ENCODE results near the gene SLC27A2. TPM values are rescaled to one million over a fixed set of nuclear protein-coding genes. Genes with fewer than 3 reads are reported as not detected.

SLC27A2 gene
- total RNA-seq, 4 donors from 2014 or later, result 0.29 to 0.69 (median 0.46) TPM; not detected in 1

DNA sequence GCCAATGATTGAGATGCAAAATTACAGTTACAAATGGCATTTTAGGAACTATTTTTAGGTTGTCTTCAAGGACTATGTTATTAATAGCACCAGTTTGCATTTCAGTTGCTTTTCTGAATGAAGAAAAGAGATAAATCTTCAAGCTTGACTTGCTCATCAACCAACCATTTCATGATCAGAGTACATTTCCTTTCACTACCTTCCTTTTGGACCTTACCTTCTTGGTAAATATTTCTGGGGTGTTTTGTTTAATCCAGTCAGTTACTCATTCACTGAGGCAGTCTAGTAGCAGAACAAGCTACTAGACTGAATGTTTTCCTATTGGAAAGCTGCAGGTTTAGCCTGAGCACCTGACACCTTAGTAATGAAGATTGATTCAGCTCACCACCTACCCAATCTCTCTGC lies 8.2 kb downstream of the SLC27A2 start:
- Histone ChIP-seq H3K27ac (no peak overlapping the region), H3K9me3 (no peaks in the 10 kb centered on the region), H3K27me3 (no peaks in the 10 kb centered on the region), H3K4me3 (no peak overlapping the region), H3K4me1 (no peaks in the 10 kb centered on the region), H3K36me3 (no peaks in the 10 kb centered on the region)
- TF ChIP-seq POLR2A (IDR thresholded peaks at IDR 0.05), result no peak
- TF ChIP-seq, protein P1, sequence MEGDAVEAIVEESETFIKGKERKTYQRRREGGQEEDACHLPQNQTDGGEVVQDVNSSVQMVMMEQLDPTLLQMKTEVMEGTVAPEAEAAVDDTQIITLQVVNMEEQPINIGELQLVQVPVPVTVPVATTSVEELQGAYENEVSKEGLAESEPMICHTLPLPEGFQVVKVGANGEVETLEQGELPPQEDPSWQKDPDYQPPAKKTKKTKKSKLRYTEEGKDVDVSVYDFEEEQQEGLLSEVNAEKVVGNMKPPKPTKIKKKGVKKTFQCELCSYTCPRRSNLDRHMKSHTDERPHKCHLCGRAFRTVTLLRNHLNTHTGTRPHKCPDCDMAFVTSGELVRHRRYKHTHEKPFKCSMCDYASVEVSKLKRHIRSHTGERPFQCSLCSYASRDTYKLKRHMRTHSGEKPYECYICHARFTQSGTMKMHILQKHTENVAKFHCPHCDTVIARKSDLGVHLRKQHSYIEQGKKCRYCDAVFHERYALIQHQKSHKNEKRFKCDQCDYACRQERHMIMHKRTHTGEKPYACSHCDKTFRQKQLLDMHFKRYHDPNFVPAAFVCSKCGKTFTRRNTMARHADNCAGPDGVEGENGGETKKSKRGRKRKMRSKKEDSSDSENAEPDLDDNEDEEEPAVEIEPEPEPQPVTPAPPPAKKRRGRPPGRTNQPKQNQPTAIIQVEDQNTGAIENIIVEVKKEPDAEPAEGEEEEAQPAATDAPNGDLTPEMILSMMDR (IDR thresholded peaks at IDR 0.05 in 4 of 5, conservative IDR thresholded peaks at IDR 0.05 in 1 of 5), result no peak
- ATAC-seq (no peak), DNase-seq (no peak)
- in situ Hi-C loops (cut with MboI; ENCODE audit: low sequenced_read_pairs in 4 of 4), result no loop called here
- intact Hi-C loops (cut with DNase I; ENCODE audit: low total_unique reads), result no loop called here

DNA sequence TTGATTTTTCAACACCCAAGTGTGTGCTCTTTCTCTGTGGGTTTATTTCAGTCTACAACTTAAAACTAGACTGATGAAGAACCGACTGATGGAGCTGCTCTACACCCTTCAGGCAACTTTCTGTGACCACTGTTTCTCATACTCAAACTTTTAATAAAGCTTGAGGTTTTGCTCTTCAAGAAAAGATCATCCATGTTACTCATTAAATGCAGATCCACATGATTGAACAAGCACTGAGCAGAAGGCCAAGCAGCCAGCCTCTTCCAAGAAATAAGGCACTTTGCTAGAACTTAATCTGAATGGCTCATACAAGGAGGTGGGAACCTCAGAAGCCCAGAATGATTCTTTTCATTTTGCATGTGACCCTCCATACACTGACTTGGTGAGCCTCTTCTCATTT lies 8.7 kb downstream of the SLC27A2 start:
- Histone ChIP-seq H3K27me3 (no peaks in the 10 kb centered on the region), H3K27ac (no peak overlapping the region), H3K4me1 (no peaks in the 10 kb centered on the region), H3K9me3 (no peaks in the 10 kb centered on the region), H3K4me3 (no peak overlapping the region), H3K36me3 (no peaks in the 10 kb centered on the region)
- ATAC-seq (no peak), DNase-seq (no peak)
- intact Hi-C loops (cut with DNase I; ENCODE audit: low total_unique reads), result no loop called here
- TF ChIP-seq POLR2A (IDR thresholded peaks at IDR 0.05), result no peak
- TF ChIP-seq, protein P1 (IDR thresholded peaks at IDR 0.05 in 4 of 5, conservative IDR thresholded peaks at IDR 0.05 in 1 of 5), result no peak
- in situ Hi-C loops (cut with MboI; ENCODE audit: low sequenced_read_pairs in 4 of 4), result no loop called here

DNA sequence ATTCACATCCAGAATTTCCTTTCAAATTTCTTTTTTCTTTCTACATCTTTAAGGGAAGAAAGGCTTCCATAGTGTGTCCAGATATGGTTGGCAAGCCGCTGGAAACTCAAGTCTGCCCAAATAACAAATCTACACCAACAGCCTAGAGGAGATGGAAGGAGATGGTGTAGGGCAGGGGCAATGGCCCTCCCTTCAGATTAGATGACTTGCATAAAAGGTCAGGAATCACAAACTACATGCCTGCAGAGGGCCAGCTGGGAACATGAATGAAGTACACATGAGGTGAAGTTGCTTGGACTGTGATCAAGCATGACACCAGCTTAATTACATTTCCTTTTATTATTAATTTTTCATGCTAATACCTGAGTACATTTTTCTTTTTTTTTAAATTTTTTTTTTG lies 10.2 kb downstream of the SLC27A2 start:
- in situ Hi-C loops (cut with MboI; ENCODE audit: low sequenced_read_pairs in 4 of 4) (no loop called here), intact Hi-C loops (cut with DNase I; ENCODE audit: low total_unique reads) (no loop called here)
- ATAC-seq (no peak), DNase-seq (no peak)
- Histone ChIP-seq H3K4me1 (no peaks in the 10 kb centered on the region), H3K36me3 (no peaks in the 10 kb centered on the region), H3K4me3 (no peak overlapping the region), H3K27ac (no peak overlapping the region), H3K27me3 (no peaks in the 10 kb centered on the region), H3K9me3 (no peaks in the 10 kb centered on the region)
- TF ChIP-seq POLR2A (IDR thresholded peaks at IDR 0.05), result no peak
- TF ChIP-seq, protein P1 (IDR thresholded peaks at IDR 0.05 in 4 of 5, conservative IDR thresholded peaks at IDR 0.05 in 1 of 5), result no peak

DNA sequence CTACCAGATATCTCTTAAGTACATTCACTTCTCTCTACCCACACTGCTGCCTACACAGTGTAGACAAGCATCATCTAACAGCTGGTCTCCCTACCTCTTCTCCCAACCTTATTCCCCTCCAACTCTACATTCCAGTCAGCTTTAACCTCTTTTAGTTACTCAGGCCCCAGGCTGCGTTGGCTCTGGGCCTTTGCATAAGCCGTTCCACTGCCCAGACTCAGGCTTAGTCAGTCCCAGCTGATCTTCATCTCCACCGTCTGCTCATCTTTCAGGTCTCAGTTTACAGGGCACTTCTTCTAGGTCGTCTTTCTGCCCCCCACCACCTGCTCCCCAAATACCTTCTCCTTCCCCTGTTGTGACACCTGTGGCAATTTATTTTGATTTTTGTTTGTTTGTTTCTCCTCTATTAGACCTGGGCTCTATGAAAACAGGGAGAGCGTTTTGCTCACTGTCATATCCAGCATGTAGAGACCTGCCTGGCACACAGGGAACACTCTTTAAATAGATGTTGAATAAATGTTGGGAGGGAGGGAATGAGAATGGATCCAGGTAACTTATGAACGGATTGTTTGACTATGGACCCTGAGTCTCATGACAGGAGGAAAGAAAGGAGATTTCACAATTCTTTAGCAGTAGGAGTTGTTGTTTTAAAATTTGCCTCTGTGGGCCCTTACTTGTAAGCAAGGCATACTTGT lies 11.1 kb downstream of the SLC27A2 start:
- TF ChIP-seq, protein P1 (IDR thresholded peaks at IDR 0.05 in 4 of 5, conservative IDR thresholded peaks at IDR 0.05 in 1 of 5), result no peak
- no peak for TF ChIP-seq POLR2A (IDR thresholded peaks at IDR 0.05)
- no peak for ATAC-seq
- H3K27ac ChIP-seq, result no peak overlapping the region
- in situ Hi-C loops (cut with MboI; ENCODE audit: low sequenced_read_pairs in 4 of 4), result no loop called here
- H3K27me3 ChIP-seq, result peaks cover 0 to 2% (median 0%) of the 10 kb centered on the region in 3 donors
- no peaks in the 10 kb centered on the region for H3K4me1 ChIP-seq
- H3K9me3 ChIP-seq, result no peaks in the 10 kb centered on the region
- intact Hi-C loops (cut with DNase I; ENCODE audit: low total_unique reads), result no loop called here
- H3K36me3 ChIP-seq, result no peaks in the 10 kb centered on the region
- no peak overlapping the region for H3K4me3 ChIP-seq
- no peak for DNase-seq

DNA sequence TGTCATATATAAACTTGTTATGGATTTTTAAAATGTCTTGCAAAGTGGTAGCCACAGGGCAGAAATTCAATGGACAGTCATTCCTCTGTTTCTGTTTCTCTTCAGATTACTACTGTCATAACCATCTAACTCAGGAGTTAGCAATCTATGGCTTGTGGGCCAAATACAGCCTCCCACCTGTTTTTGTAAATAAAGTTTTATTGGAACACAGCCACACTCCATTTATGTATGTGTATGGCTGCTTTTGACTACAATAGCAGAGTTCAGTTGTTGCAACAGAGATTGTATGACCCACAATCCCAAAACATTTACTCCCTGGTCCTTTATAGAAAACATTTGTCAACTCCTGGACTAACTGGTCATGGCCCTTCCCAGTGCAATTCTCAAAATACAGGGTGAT lies 20.0 kb downstream of the SLC27A2 start:
- Histone ChIP-seq H3K36me3 (no peaks in the 10 kb centered on the region), H3K4me1 (no peaks in the 10 kb centered on the region), H3K27ac (no peak overlapping the region), H3K27me3 (peaks cover 0 to 2% (median 0%) of the 10 kb centered on the region in 3 donors), H3K4me3 (no peak overlapping the region), H3K9me3 (no peaks in the 10 kb centered on the region)
- DNase-seq (no peak), ATAC-seq (no peak)
- TF ChIP-seq, protein P1 (IDR thresholded peaks at IDR 0.05 in 4 of 5, conservative IDR thresholded peaks at IDR 0.05 in 1 of 5), result no peak
- no peak for TF ChIP-seq POLR2A (IDR thresholded peaks at IDR 0.05)
- in situ Hi-C loops (cut with MboI; ENCODE audit: low sequenced_read_pairs in 4 of 4), result no loop called here
- intact Hi-C loops (cut with DNase I; ENCODE audit: low total_unique reads), result no loop called here
